Heart left ventricle (tissue), 16 donors: ENCODE results near the gene HPSE2. TPM values are rescaled to one million over a fixed set of nuclear protein-coding genes. Genes with fewer than 3 reads are reported as not detected.

ENCODE experiments used
- ATAC-seq, 4 donors: fragments of 200-7000 bp; cut with Tn5 transposase; one replicate each; pipeline ENCODE4 v1.9.1; 2020 to 2022; ENCODE audit warnings: moderate library complexity in 4 of 4, mild to moderate bottlenecking in 3 of 4, moderate number of reproducible peaks in 1 of 4
- DNase-seq, 5 donors: peaks; one replicate each; pipeline ENCODE4 v3.0.0-alpha.2; 2020
- H3K27ac ChIP-seq, 12 donors: fragments of 200-600 bp; sonication (generic) in 4 of 12; one replicate each; pipeline versions ENCODE4 v1.5.0 to v1.8.0; 2016 to 2022; ENCODE audit warnings: mild to moderate bottlenecking in 2 of 12
- H3K27me3 ChIP-seq, 9 donors: fragments of 200-600 bp; sonication (generic) in 2 of 9; one replicate each; pipeline versions ENCODE4 v1.5.1 to v1.8.0; 2016 to 2022; ENCODE audit warnings: mild to moderate bottlenecking in 3 of 9
- H3K36me3 ChIP-seq, 9 donors: fragments of 200-600 bp; sonication (generic) in 2 of 9; one replicate each; pipeline versions ENCODE4 v1.5.0 to v1.8.0; 2018 to 2022; ENCODE audit warnings: mild to moderate bottlenecking in 2 of 9
- H3K4me1 ChIP-seq, 12 donors: fragments of 200-600 bp; sonication (generic) in 4 of 12; one replicate each; pipeline versions ENCODE4 v1.5.0 to v1.8.0; 2016 to 2022; ENCODE audit warnings: mild to moderate bottlenecking in 3 of 12
- H3K4me3 ChIP-seq, 12 donors: fragments of 200-600 bp; sonication (generic) in 4 of 12; one replicate each; pipeline versions ENCODE4 v1.5.0 to v1.8.0; 2017 to 2022; ENCODE audit warnings: mild to moderate bottlenecking in 9 of 12, moderate library complexity in 4 of 12
- H3K9me3 ChIP-seq, 12 donors: fragments of 200-600 bp; sonication (generic) in 4 of 12; one replicate each; pipeline versions ENCODE4 v1.5.0 to v1.8.0; 2016 to 2022; ENCODE audit warnings: mild to moderate bottlenecking in 1 of 12
- CTCF ChIP-seq, 12 donors: fragments of 200-600 bp; sonication (generic) in 4 of 12; IDR thresholded peaks; one replicate each; pipeline versions ENCODE4 v1.5.0 to v1.8.0; 2018 to 2022; ENCODE audit warnings: antibody characterized with exemption in 12 of 12, mild to moderate bottlenecking in 5 of 12
- POLR2A ChIP-seq, 2 donors: fragments of 450-650 bp; IDR thresholded peaks; one replicate each; pipeline ENCODE4 v1.6.1; 2017; ENCODE audit warnings: antibody characterized with exemption in 2 of 2, mild to moderate bottlenecking in 2 of 2, moderate library complexity in 2 of 2
- WGBS, 4 donors: extraction: QIAGEN DNeasy Blood & Tissue Kit in 2 of 4; methylation state at CpG; one replicate each; pipeline versions ENCODE4 v1.1.5 to v1.1.7; 2013 to 2018; 5-methylcytosine and 5-hydroxymethylcytosine counted together
- intact Hi-C, 10 donors: fragments of 100-400 bp; cut with DNase I; formaldehyde crosslinking; loops; one replicate each; pipeline versions ENCODE4 v1.11.1 to v1.14.2; 2022
- polyA plus RNA-seq, 2 donors: library from polyadenylated mRNA; stranded (reverse); fragments of 200-250 nt; gene quantifications; one replicate each; pipeline ENCODE4 v1.2.3, GENCODE V29; 2013
- total RNA-seq, 9 donors: library from RNA; depleted of rRNA in 2 of 9; stranded (reverse); fragments of >200 nt in 2 of 9; fragmentation: NEBNext Ultra II Directional in 3 of 9; extraction: Animal tissue kit (Norgen Biotek cat#: 25700) in 3 of 9; gene quantifications; one replicate each; pipeline versions ENCODE4 v1.1.0 to v1.2.4, GENCODE V29; 2016 to 2023
- donor health status: ischemic (EF 13 %, LVEDD 7.1; RV severe dilation, severe dysfunction).
- donor health status: healthy with polysubstance abuse.
- donor health status: DM: no; HTN: yes; CAD: no.
- donor health status: DM: no; HTN: no; CAD: no.
- donor health status: ischemic (EF 25% LVEDD 6.9; RV normal size, moderate dysfunction).
- donor health status: ischemic (EF 25% LVEDD 5.7; RV mildly dilated, moderate dysfunction).
- donor health status: healthy.
- donor health status: DM: yes; HTN: yes; CAD: no.
- donor health status: ischemic (EF 35%, LVEDD 5.7; RV mildly dilated, moderate dysfunction).
- donor health status: nonischemic (EF 11% LVEDD 7.7; RV severe dilation, severe dysfunction).
- donor health status: DM: yes; HTN: yes; CAD: no.
- donor health status: PGD.
- donor health status: ischemic (EF 29% LVEDD 5.4; RV normal size, mild dysfunction).
- donor health status: nonischemic (EF 23%, LVEDD 6.1; RV moderate dilation, normal function).

Gene HPSE2
- total and polyA plus RNA-seq, 11 donors = 0.06 to 0.18 (median 0.12) TPM; not detected in 3

DNA sequence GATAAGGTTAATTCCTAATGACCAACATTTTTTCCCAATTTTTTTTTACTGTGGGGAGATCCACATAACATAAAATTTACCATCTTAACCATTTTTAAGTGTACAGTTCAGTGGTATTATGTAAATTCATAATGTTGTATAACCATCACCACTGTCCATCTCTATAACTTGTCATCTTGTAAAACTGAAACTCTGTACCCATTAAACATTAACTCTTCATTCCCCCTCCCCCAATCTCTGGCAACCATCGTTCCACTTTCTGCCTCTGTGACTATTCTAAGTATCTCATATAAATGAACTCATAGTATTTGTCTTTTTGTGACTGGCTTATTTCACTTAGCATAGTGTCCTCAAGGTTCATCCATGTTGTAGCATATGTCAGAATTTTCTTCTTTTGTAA, 742.9 kb downstream of the HPSE2 start:
- WGBS, 4 donors = 61 to 89% (median 78%) methylated on average over 1 of the region's 1 CpG
- no peak for ATAC-seq
- no peak for TF ChIP-seq POLR2A (IDR thresholded peaks at IDR 0.05)
- TF ChIP-seq CTCF (IDR thresholded peaks at IDR 0.05) = no peak

GRCh38 chr10:98489561-98490481, 745.8 kb downstream of the HPSE2 start:
- Histone ChIP-seq H3K27ac (no peak overlapping the region), H3K36me3 (no peaks in the 10 kb centered on the region), H3K4me3 (no peak overlapping the region), H3K9me3 (peaks cover 0 to 14% (median 2%) of the 10 kb centered on the region in 12 donors), H3K27me3 (peaks cover 0 to 2% (median 0%) of the 10 kb centered on the region in 9 donors), H3K4me1 (no peaks in the 10 kb centered on the region)
- WGBS, 4 donors = 88 to 92% (median 89%) methylated on average over 13 of the region's 13 CpGs
- intact Hi-C loops = no loop called here
- TF ChIP-seq POLR2A (IDR thresholded peaks at IDR 0.05) (no peak), CTCF (IDR thresholded peaks at IDR 0.05) (no peak)
- DNase-seq = no peak
- no peak for ATAC-seq

More for the DNA sequence above, 742.9 kb downstream of the HPSE2 start:
- Histone ChIP-seq H3K27ac (no peak overlapping the region), H3K4me1 (no peaks in the 10 kb centered on the region), H3K36me3 (no peaks in the 10 kb centered on the region), H3K4me3 (no peak overlapping the region), H3K27me3 (peaks cover 0 to 7% (median 0%) of the 10 kb centered on the region in 9 donors), H3K9me3 (peaks cover 0 to 33% (median 16%) of the 10 kb centered on the region in 12 donors)
- DNase-seq = no peak
- intact Hi-C loops = no loop called here

GRCh38 chr10:98488669-98489430, 746.8 kb downstream of the HPSE2 start:
- no peaks in the 10 kb centered on the region for H3K36me3 ChIP-seq
- H3K27ac ChIP-seq = no peak overlapping the region
- no peak for DNase-seq
- 58 to 81% (median 73%) methylated on average over 1 of the region's 1 CpG for WGBS, 4 donors
- H3K4me3 ChIP-seq = no peak overlapping the region
- H3K4me1 ChIP-seq = no peaks in the 10 kb centered on the region
- H3K9me3 ChIP-seq = peaks cover 0 to 6% (median 0%) of the 10 kb centered on the region in 12 donors
- no peak for TF ChIP-seq CTCF (IDR thresholded peaks at IDR 0.05)
- no peak for TF ChIP-seq POLR2A (IDR thresholded peaks at IDR 0.05)
- intact Hi-C loops = no loop called here
- ATAC-seq = no peak
- peaks cover 0 to 7% (median 0%) of the 10 kb centered on the region in 9 donors for H3K27me3 ChIP-seq

DNA sequence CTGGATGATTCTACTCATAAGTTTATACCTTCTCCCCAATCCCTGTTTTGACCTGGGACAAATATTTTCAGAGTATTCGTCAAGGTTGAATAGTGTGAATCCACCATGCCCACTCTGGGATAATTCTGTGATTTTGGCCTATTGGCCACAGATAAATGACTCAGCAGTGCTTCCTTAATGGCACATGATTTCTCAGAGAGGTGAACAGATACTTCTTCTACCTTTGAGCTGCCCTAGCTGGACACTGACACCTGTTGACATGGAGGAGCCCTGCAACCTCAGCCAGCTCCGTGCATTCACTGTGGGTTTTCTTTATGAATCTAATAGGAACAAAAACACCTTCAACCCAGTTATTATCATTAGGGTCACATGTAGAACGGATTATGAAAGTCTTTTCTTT, 748.0 kb downstream of the HPSE2 start:
- intact Hi-C loops = no loop called here
- ATAC-seq (no peak), DNase-seq (no peak)
- Histone ChIP-seq H3K4me3 (no peak overlapping the region), H3K4me1 (no peaks in the 10 kb centered on the region), H3K27me3 (peaks cover 0 to 7% (median 0%) of the 10 kb centered on the region in 9 donors), H3K36me3 (no peaks in the 10 kb centered on the region), H3K9me3 (peaks cover 0 to 8% (median 0%) of the 10 kb centered on the region in 12 donors), H3K27ac (no peak overlapping the region)
- WGBS, 4 donors = 86 to 89% (median 87%) methylated on average over 3 of the region's 3 CpGs
- TF ChIP-seq CTCF (IDR thresholded peaks at IDR 0.05) (no peak), POLR2A (IDR thresholded peaks at IDR 0.05) (no peak)
